HepG2 (cell line): ENCODE measurements around the gene SLAIN2. TPM values are rescaled to one million over a fixed set of nuclear protein-coding genes. Genes with fewer than 3 reads are reported as not detected.

ENCODE experiments used
- ATF3 ChIP-seq: sonication (generic); formaldehyde crosslinking; IDR thresholded peaks from 2 replicates; pipeline ENCODE4 v1.4.0; 2020; ENCODE audit warnings: missing genetic modification reagents
- ETS1 ChIP-seq: sonication (generic); formaldehyde crosslinking; IDR thresholded peaks from 2 replicates; pipeline ENCODE4 v1.4.0; 2020; ENCODE audit warnings: missing genetic modification reagents
- FOXA1 ChIP-seq, 2 experiments: fragments of 450-650 bp in 1 of 2; sonication (generic) in 1 of 2; formaldehyde crosslinking in 1 of 2; IDR thresholded peaks; 2 replicates each; pipeline versions ENCODE4 v1.4.0 to v1.6.1; 2016 to 2020; ENCODE audit warnings: missing genetic modification reagents in 1 of 2
- FOXP1 ChIP-seq, 2 experiments: fragments of 450-650 bp in 1 of 2; IDR thresholded peaks; 2 replicates each; pipeline ENCODE4 v1.6.1; 2017 to 2018; ENCODE audit warnings: antibody characterized with exemption in 1 of 2
- GATA4 ChIP-seq: sonication (generic); IDR thresholded peaks from 2 replicates; pipeline ENCODE4 v1.6.1; 2016; ENCODE audit warnings: antibody characterized with exemption, low read depth, borderline replicate concordance
- HMG20A ChIP-seq: IDR thresholded peaks from 2 replicates; pipeline ENCODE4 v1.6.1; 2016; ENCODE audit warnings: borderline replicate concordance
- KDM6A ChIP-seq: IDR thresholded peaks from 2 replicates; pipeline ENCODE4 v1.6.1; 2016; ENCODE audit warnings: low read depth
- MIXL1 ChIP-seq: IDR thresholded peaks from 2 replicates; pipeline ENCODE4 v1.6.1; 2016
- NONO ChIP-seq, 2 experiments: fragments of 450-650 bp in 1 of 2; sonication (generic) in 1 of 2; formaldehyde crosslinking in 1 of 2; IDR thresholded peaks in 1 of 2; conservative IDR thresholded peaks in 1 of 2; 2 replicates each; pipeline versions ENCODE4 v1.6.1 to v1.8.0; 2017 to 2022; ENCODE audit warnings: mild to moderate bottlenecking in 1 of 2, missing genetic modification reagents in 1 of 2, moderate library complexity in 1 of 2
- RCOR2 ChIP-seq: IDR thresholded peaks from 2 replicates; pipeline ENCODE4 v1.6.1; 2016; ENCODE audit warnings: missing biosample characterization, missing genetic modification reagents
- SIX1 ChIP-seq: sonication (generic); formaldehyde crosslinking; IDR thresholded peaks from 2 replicates; pipeline ENCODE4 v1.4.0; 2020; ENCODE audit warnings: missing genetic modification reagents, borderline replicate concordance
- SMAD3 ChIP-seq: sonication (generic); formaldehyde crosslinking; IDR thresholded peaks from 2 replicates; pipeline ENCODE4 v1.4.0; 2020; ENCODE audit warnings: missing genetic modification reagents
- TFDP2 ChIP-seq: sonication (generic); formaldehyde crosslinking; IDR thresholded peaks from 2 replicates; pipeline ENCODE4 v1.4.0; 2020; ENCODE audit warnings: missing genetic modification reagents
- ZC3H13 ChIP-seq: sonication (generic); formaldehyde crosslinking; IDR thresholded peaks from 2 replicates; pipeline ENCODE4 v1.8.1; 2023; ENCODE audit warnings: mild to moderate bottlenecking, missing genetic modification reagents, moderate library complexity
- ZNF121 ChIP-seq: sonication (generic); formaldehyde crosslinking; IDR thresholded peaks from 2 replicates; pipeline ENCODE4 v1.5.0; 2020; ENCODE audit warnings: mild to moderate bottlenecking, missing genetic modification reagents
- ZNF276 ChIP-seq: sonication (generic); formaldehyde crosslinking; IDR thresholded peaks from 2 replicates; pipeline ENCODE4 v1.4.0; 2020; ENCODE audit warnings: mild to moderate bottlenecking, low read depth, missing genetic modification reagents
- ZNF383 ChIP-seq: sonication (generic); formaldehyde crosslinking; IDR thresholded peaks from 2 replicates; pipeline ENCODE4 v1.4.0; 2020; ENCODE audit warnings: missing genetic modification reagents, mild to moderate bottlenecking, borderline replicate concordance
- ZNF749 ChIP-seq: sonication (generic); formaldehyde crosslinking; IDR thresholded peaks from 2 replicates; pipeline ENCODE4 v1.8.0; 2022; ENCODE audit warnings: mild to moderate bottlenecking, missing genetic modification reagents, moderate library complexity, borderline replicate concordance
- ZNF768 ChIP-seq: sonication (generic); formaldehyde crosslinking; IDR thresholded peaks from 2 replicates; pipeline ENCODE4 v1.4.0; 2020; ENCODE audit warnings: missing genetic modification reagents
- ZNF792 ChIP-seq: IDR thresholded peaks from 2 replicates; pipeline ENCODE4 v1.6.1; 2016
- ZSCAN25 ChIP-seq: sonication (generic); formaldehyde crosslinking; IDR thresholded peaks from 2 replicates; pipeline ENCODE4 v1.8.0; 2022; ENCODE audit warnings: mild to moderate bottlenecking, missing genetic modification reagents
- ZSCAN5A ChIP-seq: sonication (generic); formaldehyde crosslinking; IDR thresholded peaks from 2 replicates; pipeline ENCODE4 v1.8.0; 2022; ENCODE audit warnings: mild to moderate bottlenecking, missing genetic modification reagents, borderline replicate concordance
- polyA plus RNA-seq, 8 experiments: library from polyadenylated mRNA; depleted of rRNA in 3 of 8; stranded (reverse) in 7 of 8; unstranded in 1 of 8; fragments of >200 nt; fragmentation: Illumina TruSeq in 4 of 8; extraction: Trizol in 4 of 8; gene quantifications; 2 replicates each; pipeline versions ENCODE4 v1.2.1 to v1.2.3, GENCODE V29; 2011 to 2016; ENCODE audit warnings: low read depth in 4 of 8, missing spikeins in 1 of 8, mixed read lengths in 1 of 8; ENCODE audit not compliant: insufficient read depth in 1 of 8
- total RNA-seq, 5 experiments: library from RNA; depleted of rRNA; stranded (reverse); fragments of >200 nt; fragmentation: Illumina TruSeq; extraction: Trizol; gene quantifications; 2 replicates each; pipeline ENCODE4 v1.2.3, GENCODE V29; 2016; ENCODE audit warnings: low read depth in 1 of 5

The SLAIN2 gene
- total and polyA plus RNA-seq, 2 of the 13 experiments (the other 11 are each of a cell fraction or from before 2014, with no cell fraction given), result 20.7 to 22.5 TPM

GRCh38 chr4:48329193-48329592 is 12.1 kb upstream of the SLAIN2 start (continued):
- TF ChIP-seq NONO (IDR thresholded peaks at IDR 0.05) (no peak), NONO (CRISPR knock-in tag; conservative IDR thresholded peaks at IDR 0.05) (0 out of 2 replicates have a peak, but pooled peaks have one; percentile 24), SMAD3 (0 out of 2 replicates have a peak, but pooled peaks have one; percentile 24), KDM6A (CRISPR knock-in tag) (no peak), ZSCAN5A (CRISPR knock-in tag) (no peak), ZNF768 (CRISPR knock-in tag) (peak; percentile 24; the same call in 1 of the 2 replicates), HMG20A (CRISPR knock-in tag) (peak; percentile 25; the same call in 1 of the 2 replicates), MIXL1 (CRISPR knock-in tag) (peak; percentile 44; the same call in 1 of the 2 replicates), ZNF792 (0 out of 2 replicates have a peak, but pooled peaks have one; percentile 31), RCOR2 (CRISPR knock-in tag) (peak; percentile 65; the same call in 1 of the 2 replicates), ZNF749 (no peak), ETS1 (CRISPR knock-in tag) (no peak), TFDP2 (CRISPR knock-in tag) (no peak), ZSCAN25 (CRISPR knock-in tag) (no peak), ZNF383 (CRISPR knock-in tag) (no peak), GATA4 (0 out of 2 replicates have a peak, but pooled peaks have one; percentile 20), FOXA1 (IDR thresholded peaks at IDR 0.05) (no peak), FOXA1 (CRISPR knock-in tag; IDR thresholded peaks at IDR 0.05) (peak; percentile 82), ZC3H13 (CRISPR knock-in tag) (no peak), SIX1 (peak; percentile 78), FOXP1 (IDR thresholded peaks at IDR 0.05) (no peak), FOXP1 (CRISPR knock-in tag; IDR thresholded peaks at IDR 0.05) (peak; percentile 63; the same call in 1 of the 2 replicates), ZNF276 (CRISPR knock-in tag) (no peak), ATF3 (CRISPR knock-in tag) (no peak), ZNF121 (CRISPR knock-in tag) (no peak)
